Measurements from ENCODE around the gene CACYBP.

DNA sequence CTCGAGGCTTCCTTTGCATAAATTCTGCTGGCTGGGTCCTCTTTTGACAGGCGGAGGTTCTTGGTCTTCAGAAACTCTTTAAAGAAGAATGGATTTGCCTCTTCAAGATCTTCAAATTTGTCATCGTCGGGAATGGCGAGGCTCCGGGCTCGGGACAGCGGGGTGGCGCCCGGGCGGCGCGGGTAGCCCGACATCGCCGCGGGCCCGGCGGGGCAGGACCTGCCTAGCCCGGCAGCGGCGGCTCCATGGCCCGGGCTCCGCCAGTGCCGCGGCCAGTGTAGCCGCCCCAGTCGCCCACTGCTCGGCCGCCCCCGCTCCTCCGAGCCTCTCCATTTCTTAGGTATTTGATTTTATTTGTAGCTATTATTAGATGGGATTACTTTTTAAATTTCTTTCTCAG, 45.8 kb downstream of the CACYBP start:
- TF ChIP-seq EP300 (conservative IDR thresholded peaks at IDR 0.05; ENCODE audit: poor library complexity, severe bottlenecking), result no peak
- no peak for TF ChIP-seq TAF1 (IDR thresholded peaks at IDR 0.05; ENCODE audit: low read depth)

Measured in neural cell (in vitro differentiated cells).